Keratinocyte (primary cell): ENCODE data around the gene SESTD1. TPM values are rescaled to one million over a fixed set of nuclear protein-coding genes. Genes with fewer than 3 reads are reported as not detected.
A peak's percentile ranks its signal among the peaks of the same experiment; 100 is the strongest.

Source experiments
- DNase-seq: peaks from one replicate; pipeline ENCODE4 v3.0.0-alpha.2; 2011; ENCODE audit warnings: low read depth, missing footprints, low spot score
- FAIRE-seq: peaks from 2 replicates; lab custom pipeline; 2011; peaks lifted over from hg19 to GRCh38; lab: Jason Lieb, UNC
- H2AFZ ChIP-seq: 2 replicates; pipeline ENCODE4 v1.6.0; 2012; ENCODE audit warnings: low read length, control low read depth, inconsistent platforms; ENCODE audit not compliant: control insufficient read depth
- H3K27ac ChIP-seq: 2 replicates; pipeline ENCODE4 v1.5.1; 2011; ENCODE audit warnings: low read length; ENCODE audit not compliant: control insufficient read depth, insufficient read depth
- H3K27me3 ChIP-seq: 3 replicates; pipeline ENCODE4 v1.6.0; 2011; ENCODE audit warnings: low read length; ENCODE audit not compliant: control insufficient read depth, insufficient read depth; ENCODE audit errors: extremely low read depth
- H3K36me3 ChIP-seq, 2 experiments: 2 replicates in 1 of 2; 3 replicates in 1 of 2; pipeline ENCODE4 v1.5.1; 2011; ENCODE audit warnings: low read length in 2 of 2, mild to moderate bottlenecking in 1 of 2; ENCODE audit not compliant: control insufficient read depth in 2 of 2, insufficient read depth in 2 of 2; ENCODE audit errors: extremely low read depth in 1 of 2
- H3K4me1 ChIP-seq: 3 replicates; pipeline ENCODE4 v1.5.1; 2011; ENCODE audit warnings: low read length; ENCODE audit not compliant: control insufficient read depth, insufficient read depth; ENCODE audit errors: extremely low read depth
- H3K4me2 ChIP-seq: 3 replicates; pipeline ENCODE4 v1.6.0; 2011; ENCODE audit warnings: low read depth, low read length; ENCODE audit not compliant: control insufficient read depth, insufficient read depth; ENCODE audit errors: extremely low read depth
- H3K4me3 ChIP-seq, 3 experiments: fragments of 200-600 bp in 1 of 3; sonication (generic) in 1 of 3; 2 replicates in 2 of 3; 3 replicates in 1 of 3; pipeline ENCODE4 v1.5.1; 2011 to 2016; ENCODE audit warnings: low read length in 3 of 3, mild to moderate bottlenecking in 3 of 3, control low read depth in 2 of 3, inconsistent platforms in 1 of 3, low read depth in 1 of 3, mixed read lengths in 1 of 3, mixed run types in 1 of 3, moderate library complexity in 1 of 3; ENCODE audit not compliant: control insufficient read depth in 2 of 3, insufficient read depth in 2 of 3; ENCODE audit errors: extremely low read depth in 1 of 3
- H3K79me2 ChIP-seq: 2 replicates; pipeline ENCODE4 v1.6.0; 2012; ENCODE audit warnings: low read length; ENCODE audit not compliant: control insufficient read depth, insufficient read depth
- H3K9ac ChIP-seq: 3 replicates; pipeline ENCODE4 v1.6.0; 2011; ENCODE audit warnings: low read length; ENCODE audit not compliant: control insufficient read depth, insufficient read depth; ENCODE audit errors: extremely low read depth
- H3K9me1 ChIP-seq: 3 replicates; pipeline ENCODE4 v1.6.0; 2011; ENCODE audit warnings: low read length; ENCODE audit not compliant: control insufficient read depth, insufficient read depth; ENCODE audit errors: extremely low read depth
- H3K9me3 ChIP-seq: 2 replicates; pipeline ENCODE4 v1.5.1; 2012; ENCODE audit warnings: low read depth, low read length; ENCODE audit not compliant: control insufficient read depth
- H4K20me1 ChIP-seq: 3 replicates; pipeline ENCODE4 v1.6.0; 2011; ENCODE audit warnings: low read length; ENCODE audit not compliant: control insufficient read depth, insufficient read depth; ENCODE audit errors: extremely low read depth
- EZH2 ChIP-seq: IDR thresholded peaks from one replicate; pipeline ENCODE4 v1.6.1; 2012; ENCODE audit warnings: inconsistent platforms, mild to moderate bottlenecking, low read length, moderate library complexity
- dilution Hi-C: fragments of 300-500 bp; cut with MboI; formaldehyde crosslinking; loops from one replicate; pipeline ENCODE4 v1.7.0; 2020; ENCODE audit warnings: low sequenced_read_pairs; ENCODE audit not compliant: extremely low pct_ligation_motif_present
- polyA plus RNA-seq, 5 experiments: library from polyadenylated mRNA; depleted of rRNA in 3 of 5; stranded (reverse) in 3 of 5; stranded (forward) in 1 of 5; unstranded in 1 of 5; fragments of >200 nt; gene quantifications; 1 replicate in 1 of 5; 2 replicates in 3 of 5; 3 replicates in 1 of 5; pipeline versions ENCODE4 v1.2.1 to v1.2.3, GENCODE V29; 2011 to 2012; ENCODE audit warnings: missing spikeins in 2 of 5, low read depth in 1 of 5, low replicate concordance in 1 of 5
- TF ChIP-seq, protein P1 (sequence below), 3 experiments: IDR thresholded peaks in 1 of 3; conservative IDR thresholded peaks in 1 of 3; optimal IDR thresholded peaks in 1 of 3; 2 replicates in 2 of 3; 3 replicates in 1 of 3; pipeline versions ENCODE3 to v1.5.1; 2011; ENCODE audit warnings: low read length in 3 of 3, mild to moderate bottlenecking in 3 of 3, moderate library complexity in 2 of 3, control low read depth in 1 of 3, inconsistent platforms in 1 of 3; ENCODE audit not compliant: insufficient read depth in 2 of 3; ENCODE audit errors: extremely low read depth in 1 of 3

Gene SESTD1
- polyA plus RNA-seq, 1 donor (not counting 4 experiments of a cell fraction or from before 2014, with no cell fraction given): 22.3 TPM

DNA sequence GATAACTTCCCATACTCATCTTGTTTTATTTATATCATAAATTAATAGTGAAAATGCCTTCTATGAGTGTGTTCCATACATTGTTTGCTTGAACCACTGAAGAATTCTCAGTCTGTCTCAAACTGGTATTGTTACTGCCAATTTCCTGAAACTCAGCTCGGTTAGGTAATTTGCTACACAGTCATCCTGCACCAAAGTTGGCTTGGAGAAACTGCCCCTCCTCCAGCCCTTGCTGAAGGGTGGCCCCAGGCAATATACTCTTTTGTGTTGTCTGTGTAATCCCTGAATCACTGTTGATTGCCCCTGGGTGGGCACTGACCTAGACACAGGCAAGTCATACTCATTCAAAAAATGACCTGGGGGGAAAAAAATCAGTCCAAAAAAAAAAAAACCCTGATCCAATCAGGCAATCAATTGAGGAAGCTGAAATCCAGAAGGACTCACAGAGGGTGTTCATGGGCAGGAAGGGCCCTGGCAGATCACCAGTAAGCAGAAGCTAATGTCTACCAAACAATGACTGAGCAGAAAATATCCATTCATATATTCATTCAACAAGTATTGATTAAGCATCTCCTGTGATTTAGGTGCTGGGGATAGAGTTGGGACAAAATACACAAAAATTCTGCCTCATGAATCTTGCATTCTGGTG lies 3.8 kb upstream of the SESTD1 start:
- Histone ChIP-seq H3K36me3 (no peaks in the 10 kb centered on the region), H3K27ac (peak overlapping the region; percentile 36), H2AFZ (no peak overlapping the region), H3K9me1 (no peaks in the 10 kb centered on the region), H3K4me3 (no peak overlapping the region), H3K4me1 (peaks cover 28% of the 10 kb centered on the region), H3K27me3 (no peaks in the 10 kb centered on the region), H4K20me1 (no peaks in the 10 kb centered on the region), H3K79me2 (peaks cover 6% of the 10 kb centered on the region), H3K9ac (no peak overlapping the region), H3K4me2 (no peak overlapping the region), H3K9me3 (no peaks in the 10 kb centered on the region)
- TF ChIP-seq, protein P1, sequence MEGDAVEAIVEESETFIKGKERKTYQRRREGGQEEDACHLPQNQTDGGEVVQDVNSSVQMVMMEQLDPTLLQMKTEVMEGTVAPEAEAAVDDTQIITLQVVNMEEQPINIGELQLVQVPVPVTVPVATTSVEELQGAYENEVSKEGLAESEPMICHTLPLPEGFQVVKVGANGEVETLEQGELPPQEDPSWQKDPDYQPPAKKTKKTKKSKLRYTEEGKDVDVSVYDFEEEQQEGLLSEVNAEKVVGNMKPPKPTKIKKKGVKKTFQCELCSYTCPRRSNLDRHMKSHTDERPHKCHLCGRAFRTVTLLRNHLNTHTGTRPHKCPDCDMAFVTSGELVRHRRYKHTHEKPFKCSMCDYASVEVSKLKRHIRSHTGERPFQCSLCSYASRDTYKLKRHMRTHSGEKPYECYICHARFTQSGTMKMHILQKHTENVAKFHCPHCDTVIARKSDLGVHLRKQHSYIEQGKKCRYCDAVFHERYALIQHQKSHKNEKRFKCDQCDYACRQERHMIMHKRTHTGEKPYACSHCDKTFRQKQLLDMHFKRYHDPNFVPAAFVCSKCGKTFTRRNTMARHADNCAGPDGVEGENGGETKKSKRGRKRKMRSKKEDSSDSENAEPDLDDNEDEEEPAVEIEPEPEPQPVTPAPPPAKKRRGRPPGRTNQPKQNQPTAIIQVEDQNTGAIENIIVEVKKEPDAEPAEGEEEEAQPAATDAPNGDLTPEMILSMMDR (optimal IDR thresholded peaks at IDR 0.05 in 1 of 3, IDR thresholded peaks at IDR 0.05 in 1 of 3, conservative IDR thresholded peaks at IDR 0.05 in 1 of 3; ENCODE audit: extremely low read depth in 1 of 3, insufficient read depth in 2 of 3, low read length in 3 of 3): no peak
- TF ChIP-seq EZH2: no peak
- dilution Hi-C loops: no loop called here
- DNase-seq: peak; percentile 48
- peak; percentile 85 for FAIRE-seq

DNA sequence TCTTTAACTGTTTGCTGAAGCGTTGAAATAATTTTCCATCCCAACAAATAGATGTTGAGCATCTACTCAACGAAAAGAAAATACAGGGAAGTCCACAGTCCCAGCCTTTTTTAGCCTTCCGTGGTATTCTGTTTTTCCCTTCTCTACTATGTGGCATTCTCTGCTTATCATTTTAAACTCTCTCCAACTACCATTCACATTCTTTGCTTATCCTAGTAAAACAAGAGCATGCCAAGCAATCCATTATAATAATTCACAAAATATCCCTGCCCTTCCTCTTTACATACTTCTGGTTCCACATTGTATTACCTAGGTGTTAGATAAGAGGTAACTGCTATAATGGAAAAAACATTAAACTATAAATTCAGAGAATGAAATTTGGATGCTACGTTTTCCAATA lies 1.6 kb upstream of the SESTD1 start:
- Histone ChIP-seq H2AFZ (no peak overlapping the region), H4K20me1 (no peaks in the 10 kb centered on the region), H3K9me1 (no peaks in the 10 kb centered on the region), H3K27me3 (no peaks in the 10 kb centered on the region), H3K27ac (no peak overlapping the region), H3K4me1 (peaks cover 23% of the 10 kb centered on the region), H3K4me3 (no peak overlapping the region), H3K9ac (no peak overlapping the region), H3K4me2 (no peak overlapping the region), H3K79me2 (peaks cover 25% of the 10 kb centered on the region), H3K36me3 (no peaks in the 10 kb centered on the region), H3K9me3 (no peaks in the 10 kb centered on the region)
- FAIRE-seq: no peak
- TF ChIP-seq, protein P1 (optimal IDR thresholded peaks at IDR 0.05 in 1 of 3, IDR thresholded peaks at IDR 0.05 in 1 of 3, conservative IDR thresholded peaks at IDR 0.05 in 1 of 3; ENCODE audit: extremely low read depth in 1 of 3, insufficient read depth in 2 of 3, low read length in 3 of 3): no peak
- no peak for TF ChIP-seq EZH2
- dilution Hi-C loops: no loop called here
- no peak for DNase-seq
